HepG2 (cell line): ENCODE data around the gene HDAC10. TPM values are rescaled to one million over a fixed set of nuclear protein-coding genes. Genes with fewer than 3 reads are reported as not detected.

ENCODE experiments used
- FOXK2 ChIP-seq: fragments of 450-650 bp; IDR thresholded peaks from 2 replicates; pipeline ENCODE4 v1.6.1; 2016
- PLRG1 ChIP-seq: fragments of 450-650 bp; conservative IDR thresholded peaks from 2 replicates; pipeline ENCODE4 v1.6.1; 2016
- SNAPC2 ChIP-seq: sonication (generic); formaldehyde crosslinking; IDR thresholded peaks from 2 replicates; pipeline ENCODE4 v1.8.1; 2022; ENCODE audit warnings: mild to moderate bottlenecking, missing genetic modification reagents
- ZC3H13 ChIP-seq: sonication (generic); formaldehyde crosslinking; IDR thresholded peaks from 2 replicates; pipeline ENCODE4 v1.8.1; 2023; ENCODE audit warnings: mild to moderate bottlenecking, missing genetic modification reagents, moderate library complexity
- ZFP41 ChIP-seq: sonication (generic); formaldehyde crosslinking; IDR thresholded peaks from 2 replicates; pipeline ENCODE4 v1.4.0; 2020; ENCODE audit warnings: mild to moderate bottlenecking, missing genetic modification reagents, borderline replicate concordance
- ZKSCAN5 ChIP-seq: sonication (generic); formaldehyde crosslinking; IDR thresholded peaks from 2 replicates; pipeline ENCODE4 v1.5.1; 2020; ENCODE audit warnings: mild to moderate bottlenecking, missing genetic modification reagents
- ZNF224 ChIP-seq: sonication (generic); formaldehyde crosslinking; IDR thresholded peaks from 2 replicates; pipeline ENCODE4 v1.5.0; 2020; ENCODE audit warnings: mild to moderate bottlenecking, missing genetic modification reagents
- ZNF260 ChIP-seq: sonication (generic); formaldehyde crosslinking; IDR thresholded peaks from 2 replicates; pipeline ENCODE4 v1.4.0; 2020; ENCODE audit warnings: missing genetic modification reagents, low read depth, mild to moderate bottlenecking, borderline replicate concordance
- ZNF282 ChIP-seq: fragments of 450-650 bp; IDR thresholded peaks from 2 replicates; pipeline ENCODE4 v1.6.1; 2018; ENCODE audit not compliant: partially characterized antibody
- ZNF44 ChIP-seq: sonication (generic); formaldehyde crosslinking; IDR thresholded peaks from 2 replicates; pipeline ENCODE4 v1.5.1; 2020; ENCODE audit warnings: mild to moderate bottlenecking, missing genetic modification reagents
- polyA plus RNA-seq, 8 experiments: library from polyadenylated mRNA; depleted of rRNA in 3 of 8; stranded (reverse) in 7 of 8; unstranded in 1 of 8; fragments of >200 nt; fragmentation: Illumina TruSeq in 4 of 8; extraction: Trizol in 4 of 8; gene quantifications; 2 replicates each; pipeline versions ENCODE4 v1.2.1 to v1.2.3, GENCODE V29; 2011 to 2016; ENCODE audit warnings: low read depth in 4 of 8, missing spikeins in 1 of 8, mixed read lengths in 1 of 8; ENCODE audit not compliant: insufficient read depth in 1 of 8
- total RNA-seq, 5 experiments: library from RNA; depleted of rRNA; stranded (reverse); fragments of >200 nt; fragmentation: Illumina TruSeq; extraction: Trizol; gene quantifications; 2 replicates each; pipeline ENCODE4 v1.2.3, GENCODE V29; 2016; ENCODE audit warnings: low read depth in 1 of 5
- TF ChIP-seq, protein P1 (sequence below): sonication (generic); formaldehyde crosslinking; IDR thresholded peaks from 2 replicates; pipeline ENCODE4 v1.4.0; 2020; ENCODE audit warnings: mild to moderate bottlenecking, missing genetic modification reagents
- TF ChIP-seq, protein P2 (sequence below), 2 experiments: IDR thresholded peaks; 2 replicates each; pipeline ENCODE4 v1.6.1; 2011 to 2012; ENCODE audit warnings: low read length in 2 of 2, borderline replicate concordance in 1 of 2, low read depth in 1 of 2, mild to moderate bottlenecking in 1 of 2, moderate library complexity in 1 of 2
- TF ChIP-seq, protein P3 (sequence below): sonication (generic); formaldehyde crosslinking; IDR thresholded peaks from 2 replicates; pipeline ENCODE4 v1.4.0; 2020; ENCODE audit warnings: missing genetic modification reagents
- TF ChIP-seq, protein P4 (sequence below): sonication (generic); formaldehyde crosslinking; IDR thresholded peaks from 2 replicates; pipeline ENCODE4 v1.4.0; 2020; ENCODE audit warnings: mild to moderate bottlenecking, missing genetic modification reagents

The HDAC10 gene
- total and polyA plus RNA-seq, 2 of the 13 experiments (the other 11 are each of a cell fraction or from before 2014, with no cell fraction given): 13.9 to 14.9 TPM

DNA sequence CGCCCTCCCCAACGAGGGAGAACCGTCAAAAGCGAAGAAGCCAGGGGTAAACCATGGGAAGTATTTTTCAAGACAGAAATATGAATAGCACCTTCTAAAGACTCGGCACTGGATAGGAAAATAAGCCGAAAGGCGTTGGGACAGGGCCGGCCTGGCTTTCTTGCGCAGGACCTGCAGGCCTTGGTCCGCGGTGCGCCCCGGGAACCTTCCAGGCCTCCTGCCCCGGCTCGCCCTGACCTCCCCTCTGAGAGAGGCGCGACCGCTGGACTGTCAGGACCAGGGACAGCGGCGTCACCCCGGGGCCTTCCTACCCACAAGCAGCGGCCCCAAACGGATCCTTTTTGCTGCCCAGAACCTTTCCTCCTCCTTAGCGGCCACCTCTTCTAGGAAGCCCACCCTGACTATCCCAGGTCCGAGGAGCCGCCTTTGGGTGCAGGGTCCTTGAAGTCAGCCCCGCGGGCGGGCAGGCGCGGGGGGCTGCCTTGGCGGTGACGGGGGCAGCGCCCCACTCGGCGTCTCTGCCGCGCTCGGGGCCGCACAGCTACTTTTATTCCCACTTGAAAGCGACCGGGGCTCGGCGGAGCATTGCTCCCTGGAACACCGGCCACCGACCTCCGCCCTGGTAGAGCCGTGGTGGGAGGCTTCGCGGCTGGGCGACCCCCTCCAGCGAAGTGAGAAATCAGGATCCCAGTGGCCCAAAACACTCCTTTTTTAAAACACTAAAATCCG is 19.8 kb upstream of the HDAC10 start (continued):
- TF ChIP-seq ZC3H13 (CRISPR knock-in tag): peak; percentile 78
- TF ChIP-seq FOXK2: no peak
- no peak for TF ChIP-seq ZNF282
- 0 out of 2 replicates have a peak, but pooled peaks have one; percentile 56 for TF ChIP-seq ZKSCAN5 (CRISPR knock-in tag)
- TF ChIP-seq ZNF44 (CRISPR knock-in tag): peak; percentile 65; the same call in 1 of the 2 replicates
- no peak for TF ChIP-seq PLRG1
- TF ChIP-seq ZNF224 (CRISPR knock-in tag): no peak
- TF ChIP-seq, protein P1, sequence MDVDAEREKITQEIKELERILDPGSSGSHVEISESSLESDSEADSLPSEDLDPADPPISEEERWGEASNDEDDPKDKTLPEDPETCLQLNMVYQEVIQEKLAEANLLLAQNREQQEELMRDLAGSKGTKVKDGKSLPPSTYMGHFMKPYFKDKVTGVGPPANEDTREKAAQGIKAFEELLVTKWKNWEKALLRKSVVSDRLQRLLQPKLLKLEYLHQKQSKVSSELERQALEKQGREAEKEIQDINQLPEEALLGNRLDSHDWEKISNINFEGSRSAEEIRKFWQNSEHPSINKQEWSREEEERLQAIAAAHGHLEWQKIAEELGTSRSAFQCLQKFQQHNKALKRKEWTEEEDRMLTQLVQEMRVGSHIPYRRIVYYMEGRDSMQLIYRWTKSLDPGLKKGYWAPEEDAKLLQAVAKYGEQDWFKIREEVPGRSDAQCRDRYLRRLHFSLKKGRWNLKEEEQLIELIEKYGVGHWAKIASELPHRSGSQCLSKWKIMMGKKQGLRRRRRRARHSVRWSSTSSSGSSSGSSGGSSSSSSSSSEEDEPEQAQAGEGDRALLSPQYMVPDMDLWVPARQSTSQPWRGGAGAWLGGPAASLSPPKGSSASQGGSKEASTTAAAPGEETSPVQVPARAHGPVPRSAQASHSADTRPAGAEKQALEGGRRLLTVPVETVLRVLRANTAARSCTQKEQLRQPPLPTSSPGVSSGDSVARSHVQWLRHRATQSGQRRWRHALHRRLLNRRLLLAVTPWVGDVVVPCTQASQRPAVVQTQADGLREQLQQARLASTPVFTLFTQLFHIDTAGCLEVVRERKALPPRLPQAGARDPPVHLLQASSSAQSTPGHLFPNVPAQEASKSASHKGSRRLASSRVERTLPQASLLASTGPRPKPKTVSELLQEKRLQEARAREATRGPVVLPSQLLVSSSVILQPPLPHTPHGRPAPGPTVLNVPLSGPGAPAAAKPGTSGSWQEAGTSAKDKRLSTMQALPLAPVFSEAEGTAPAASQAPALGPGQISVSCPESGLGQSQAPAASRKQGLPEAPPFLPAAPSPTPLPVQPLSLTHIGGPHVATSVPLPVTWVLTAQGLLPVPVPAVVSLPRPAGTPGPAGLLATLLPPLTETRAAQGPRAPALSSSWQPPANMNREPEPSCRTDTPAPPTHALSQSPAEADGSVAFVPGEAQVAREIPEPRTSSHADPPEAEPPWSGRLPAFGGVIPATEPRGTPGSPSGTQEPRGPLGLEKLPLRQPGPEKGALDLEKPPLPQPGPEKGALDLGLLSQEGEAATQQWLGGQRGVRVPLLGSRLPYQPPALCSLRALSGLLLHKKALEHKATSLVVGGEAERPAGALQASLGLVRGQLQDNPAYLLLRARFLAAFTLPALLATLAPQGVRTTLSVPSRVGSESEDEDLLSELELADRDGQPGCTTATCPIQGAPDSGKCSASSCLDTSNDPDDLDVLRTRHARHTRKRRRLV (CRISPR knock-in tag): 0 out of 2 replicates have a peak, but pooled peaks have one; percentile 51
- no peak for TF ChIP-seq ZNF260 (CRISPR knock-in tag)
- TF ChIP-seq, protein P2, sequence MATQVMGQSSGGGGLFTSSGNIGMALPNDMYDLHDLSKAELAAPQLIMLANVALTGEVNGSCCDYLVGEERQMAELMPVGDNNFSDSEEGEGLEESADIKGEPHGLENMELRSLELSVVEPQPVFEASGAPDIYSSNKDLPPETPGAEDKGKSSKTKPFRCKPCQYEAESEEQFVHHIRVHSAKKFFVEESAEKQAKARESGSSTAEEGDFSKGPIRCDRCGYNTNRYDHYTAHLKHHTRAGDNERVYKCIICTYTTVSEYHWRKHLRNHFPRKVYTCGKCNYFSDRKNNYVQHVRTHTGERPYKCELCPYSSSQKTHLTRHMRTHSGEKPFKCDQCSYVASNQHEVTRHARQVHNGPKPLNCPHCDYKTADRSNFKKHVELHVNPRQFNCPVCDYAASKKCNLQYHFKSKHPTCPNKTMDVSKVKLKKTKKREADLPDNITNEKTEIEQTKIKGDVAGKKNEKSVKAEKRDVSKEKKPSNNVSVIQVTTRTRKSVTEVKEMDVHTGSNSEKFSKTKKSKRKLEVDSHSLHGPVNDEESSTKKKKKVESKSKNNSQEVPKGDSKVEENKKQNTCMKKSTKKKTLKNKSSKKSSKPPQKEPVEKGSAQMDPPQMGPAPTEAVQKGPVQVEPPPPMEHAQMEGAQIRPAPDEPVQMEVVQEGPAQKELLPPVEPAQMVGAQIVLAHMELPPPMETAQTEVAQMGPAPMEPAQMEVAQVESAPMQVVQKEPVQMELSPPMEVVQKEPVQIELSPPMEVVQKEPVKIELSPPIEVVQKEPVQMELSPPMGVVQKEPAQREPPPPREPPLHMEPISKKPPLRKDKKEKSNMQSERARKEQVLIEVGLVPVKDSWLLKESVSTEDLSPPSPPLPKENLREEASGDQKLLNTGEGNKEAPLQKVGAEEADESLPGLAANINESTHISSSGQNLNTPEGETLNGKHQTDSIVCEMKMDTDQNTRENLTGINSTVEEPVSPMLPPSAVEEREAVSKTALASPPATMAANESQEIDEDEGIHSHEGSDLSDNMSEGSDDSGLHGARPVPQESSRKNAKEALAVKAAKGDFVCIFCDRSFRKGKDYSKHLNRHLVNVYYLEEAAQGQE (IDR thresholded peaks at IDR 0.05; ENCODE audit: borderline replicate concordance in 1 of 2, low read depth in 1 of 2, low read length in 2 of 2): peak; percentile 96 to 99
- TF ChIP-seq SNAPC2 (CRISPR knock-in tag): peak; percentile 46; the same call in 1 of the 2 replicates
- TF ChIP-seq, protein P3, sequence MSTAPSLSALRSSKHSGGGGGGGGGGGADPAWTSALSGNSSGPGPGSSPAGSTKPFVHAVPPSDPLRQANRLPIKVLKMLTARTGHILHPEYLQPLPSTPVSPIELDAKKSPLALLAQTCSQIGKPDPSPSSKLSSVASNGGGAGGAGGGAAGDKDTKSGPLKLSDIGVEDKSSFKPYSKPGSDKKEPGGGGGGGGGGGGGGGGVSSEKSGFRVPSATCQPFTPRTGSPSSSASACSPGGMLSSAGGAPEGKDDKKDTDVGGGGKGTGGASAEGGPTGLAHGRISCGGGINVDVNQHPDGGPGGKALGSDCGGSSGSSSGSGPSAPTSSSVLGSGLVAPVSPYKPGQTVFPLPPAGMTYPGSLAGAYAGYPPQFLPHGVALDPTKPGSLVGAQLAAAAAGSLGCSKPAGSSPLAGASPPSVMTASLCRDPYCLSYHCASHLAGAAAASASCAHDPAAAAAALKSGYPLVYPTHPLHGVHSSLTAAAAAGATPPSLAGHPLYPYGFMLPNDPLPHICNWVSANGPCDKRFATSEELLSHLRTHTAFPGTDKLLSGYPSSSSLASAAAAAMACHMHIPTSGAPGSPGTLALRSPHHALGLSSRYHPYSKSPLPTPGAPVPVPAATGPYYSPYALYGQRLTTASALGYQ (CRISPR knock-in tag): peak; percentile 63; the same call in 1 of the 2 replicates
- TF ChIP-seq, protein P4, sequence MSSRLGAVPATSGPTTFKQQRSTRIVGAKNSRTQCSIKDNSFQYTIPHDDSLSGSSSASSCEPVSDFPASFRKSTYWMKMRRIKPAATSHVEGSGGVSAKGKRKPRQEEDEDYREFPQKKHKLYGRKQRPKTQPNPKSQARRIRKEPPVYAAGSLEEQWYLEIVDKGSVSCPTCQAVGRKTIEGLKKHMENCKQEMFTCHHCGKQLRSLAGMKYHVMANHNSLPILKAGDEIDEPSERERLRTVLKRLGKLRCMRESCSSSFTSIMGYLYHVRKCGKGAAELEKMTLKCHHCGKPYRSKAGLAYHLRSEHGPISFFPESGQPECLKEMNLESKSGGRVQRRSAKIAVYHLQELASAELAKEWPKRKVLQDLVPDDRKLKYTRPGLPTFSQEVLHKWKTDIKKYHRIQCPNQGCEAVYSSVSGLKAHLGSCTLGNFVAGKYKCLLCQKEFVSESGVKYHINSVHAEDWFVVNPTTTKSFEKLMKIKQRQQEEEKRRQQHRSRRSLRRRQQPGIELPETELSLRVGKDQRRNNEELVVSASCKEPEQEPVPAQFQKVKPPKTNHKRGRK (CRISPR knock-in tag): no peak
- no peak for TF ChIP-seq ZFP41 (CRISPR knock-in tag)
